ENCODE results near the gene TGFBR3L. TPM values are rescaled to one million over a fixed set of nuclear protein-coding genes. Genes with fewer than 3 reads are reported as not detected.

The TGFBR3L gene
- total and polyA plus RNA-seq, 2 of the 13 experiments (the other 11 are each of a cell fraction or from before 2014, with no cell fraction given): 0.20 to 1.0 TPM

DNA sequence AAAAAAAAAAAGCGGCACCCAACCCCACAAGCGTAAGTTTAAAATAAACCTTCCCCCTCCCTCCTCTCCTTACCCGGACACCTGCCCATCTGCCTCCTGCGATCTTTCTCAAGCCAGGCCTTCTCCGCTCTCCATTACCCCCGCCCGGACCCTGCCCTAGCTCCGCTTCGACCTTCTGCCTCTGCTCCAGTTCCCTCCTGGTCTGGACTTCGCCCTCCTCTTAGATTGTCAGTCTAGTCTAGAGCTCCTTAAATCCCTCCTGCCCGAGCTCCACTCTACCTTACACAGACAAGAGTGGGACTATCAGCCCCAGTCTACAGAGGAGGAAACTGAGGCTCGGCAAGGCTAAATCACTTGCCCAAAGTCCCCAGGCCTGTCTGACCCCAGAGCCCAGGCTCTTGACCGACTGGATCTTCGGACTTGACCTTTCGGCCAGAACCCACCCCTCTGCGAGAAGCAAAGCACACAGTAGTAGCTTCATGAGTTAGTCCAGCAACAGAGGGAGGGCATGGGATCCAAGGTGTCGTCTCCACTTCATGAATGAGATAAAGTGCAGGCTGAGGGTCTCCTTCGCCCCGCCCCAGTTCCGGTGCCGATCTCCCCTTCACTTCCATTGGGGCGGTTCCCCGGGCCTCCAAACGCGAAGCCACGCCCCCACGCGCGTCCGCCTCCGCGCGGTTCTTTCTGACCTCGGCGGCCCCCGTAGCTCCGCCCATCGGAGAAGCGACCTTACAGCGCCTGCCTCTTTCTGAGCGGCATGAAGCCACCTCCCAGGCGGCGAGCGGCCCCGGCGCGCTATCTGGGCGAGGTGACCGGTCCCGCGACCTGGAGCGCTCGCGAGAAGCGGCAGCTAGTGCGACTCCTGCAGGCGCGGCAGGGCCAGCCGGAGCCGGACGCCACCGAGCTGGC is 5.2 kb downstream of the TGFBR3L start, which contains the start of gene SNAPC2 (continued):
- TF ChIP-seq, protein P1, sequence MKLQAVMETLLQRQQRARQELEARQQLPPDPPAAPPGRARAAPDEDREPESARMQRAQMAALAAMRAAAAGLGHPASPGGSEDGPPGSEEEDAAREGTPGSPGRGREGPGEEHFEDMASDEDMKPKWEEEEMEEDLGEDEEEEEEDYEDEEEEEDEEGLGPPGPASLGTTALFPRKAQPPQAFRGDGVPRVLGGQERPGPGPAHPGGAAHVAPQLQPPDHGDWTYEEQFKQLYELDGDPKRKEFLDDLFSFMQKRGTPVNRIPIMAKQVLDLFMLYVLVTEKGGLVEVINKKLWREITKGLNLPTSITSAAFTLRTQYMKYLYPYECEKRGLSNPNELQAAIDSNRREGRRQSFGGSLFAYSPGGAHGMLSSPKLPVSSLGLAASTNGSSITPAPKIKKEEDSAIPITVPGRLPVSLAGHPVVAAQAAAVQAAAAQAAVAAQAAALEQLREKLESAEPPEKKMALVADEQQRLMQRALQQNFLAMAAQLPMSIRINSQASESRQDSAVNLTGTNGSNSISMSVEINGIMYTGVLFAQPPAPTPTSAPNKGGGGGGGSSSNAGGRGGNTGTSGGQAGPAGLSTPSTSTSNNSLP (IDR thresholded peaks at IDR 0.05; ENCODE audit: low read depth, low read length): 0 out of 2 replicates have a peak, but pooled peaks have one; percentile 15
- TF ChIP-seq ESRRA (CRISPR knock-in tag; IDR thresholded peaks at IDR 0.05; ENCODE audit: low read depth): peak; percentile 22; the same call in 1 of the 2 replicates
- TF ChIP-seq ZNF883 (CRISPR knock-in tag; IDR thresholded peaks at IDR 0.05; ENCODE audit: not compliant biosample characterization): peak; percentile 33
- TF ChIP-seq DNMT1 (CRISPR knock-in tag; IDR thresholded peaks at IDR 0.05): 0 out of 2 replicates have a peak, but pooled peaks have one; percentile 33
- no peak for TF ChIP-seq NR1H2 (CRISPR knock-in tag; IDR thresholded peaks at IDR 0.05; ENCODE audit: borderline replicate concordance, low read depth)
- peak; percentile 76 for TF ChIP-seq POGK (CRISPR knock-in tag; conservative IDR thresholded peaks at IDR 0.05)
- no peak for TF ChIP-seq THAP8 (CRISPR knock-in tag; IDR thresholded peaks at IDR 0.05; ENCODE audit: borderline replicate concordance)
- TF ChIP-seq MED1 (CRISPR knock-in tag; IDR thresholded peaks at IDR 0.05): peak; percentile 69; the same call in 1 of the 2 replicates
- 0 out of 2 replicates have a peak, but pooled peaks have one; percentile 17 for TF ChIP-seq ZNF414 (CRISPR knock-in tag; IDR thresholded peaks at IDR 0.05)
- peak; percentile 52; the same call in 1 of the 2 replicates for TF ChIP-seq ATF7-NPFF (CRISPR knock-in tag; IDR thresholded peaks at IDR 0.05; ENCODE audit: low read depth)
- TF ChIP-seq ZNF678 (CRISPR knock-in tag; IDR thresholded peaks at IDR 0.05): 0 out of 2 replicates have a peak, but pooled peaks have one; percentile 43
- peak; percentile 38; the same call in 1 of the 2 replicates for TF ChIP-seq GLI4 (CRISPR knock-in tag; IDR thresholded peaks at IDR 0.05; ENCODE audit: borderline replicate concordance)
- TF ChIP-seq, protein P2, sequence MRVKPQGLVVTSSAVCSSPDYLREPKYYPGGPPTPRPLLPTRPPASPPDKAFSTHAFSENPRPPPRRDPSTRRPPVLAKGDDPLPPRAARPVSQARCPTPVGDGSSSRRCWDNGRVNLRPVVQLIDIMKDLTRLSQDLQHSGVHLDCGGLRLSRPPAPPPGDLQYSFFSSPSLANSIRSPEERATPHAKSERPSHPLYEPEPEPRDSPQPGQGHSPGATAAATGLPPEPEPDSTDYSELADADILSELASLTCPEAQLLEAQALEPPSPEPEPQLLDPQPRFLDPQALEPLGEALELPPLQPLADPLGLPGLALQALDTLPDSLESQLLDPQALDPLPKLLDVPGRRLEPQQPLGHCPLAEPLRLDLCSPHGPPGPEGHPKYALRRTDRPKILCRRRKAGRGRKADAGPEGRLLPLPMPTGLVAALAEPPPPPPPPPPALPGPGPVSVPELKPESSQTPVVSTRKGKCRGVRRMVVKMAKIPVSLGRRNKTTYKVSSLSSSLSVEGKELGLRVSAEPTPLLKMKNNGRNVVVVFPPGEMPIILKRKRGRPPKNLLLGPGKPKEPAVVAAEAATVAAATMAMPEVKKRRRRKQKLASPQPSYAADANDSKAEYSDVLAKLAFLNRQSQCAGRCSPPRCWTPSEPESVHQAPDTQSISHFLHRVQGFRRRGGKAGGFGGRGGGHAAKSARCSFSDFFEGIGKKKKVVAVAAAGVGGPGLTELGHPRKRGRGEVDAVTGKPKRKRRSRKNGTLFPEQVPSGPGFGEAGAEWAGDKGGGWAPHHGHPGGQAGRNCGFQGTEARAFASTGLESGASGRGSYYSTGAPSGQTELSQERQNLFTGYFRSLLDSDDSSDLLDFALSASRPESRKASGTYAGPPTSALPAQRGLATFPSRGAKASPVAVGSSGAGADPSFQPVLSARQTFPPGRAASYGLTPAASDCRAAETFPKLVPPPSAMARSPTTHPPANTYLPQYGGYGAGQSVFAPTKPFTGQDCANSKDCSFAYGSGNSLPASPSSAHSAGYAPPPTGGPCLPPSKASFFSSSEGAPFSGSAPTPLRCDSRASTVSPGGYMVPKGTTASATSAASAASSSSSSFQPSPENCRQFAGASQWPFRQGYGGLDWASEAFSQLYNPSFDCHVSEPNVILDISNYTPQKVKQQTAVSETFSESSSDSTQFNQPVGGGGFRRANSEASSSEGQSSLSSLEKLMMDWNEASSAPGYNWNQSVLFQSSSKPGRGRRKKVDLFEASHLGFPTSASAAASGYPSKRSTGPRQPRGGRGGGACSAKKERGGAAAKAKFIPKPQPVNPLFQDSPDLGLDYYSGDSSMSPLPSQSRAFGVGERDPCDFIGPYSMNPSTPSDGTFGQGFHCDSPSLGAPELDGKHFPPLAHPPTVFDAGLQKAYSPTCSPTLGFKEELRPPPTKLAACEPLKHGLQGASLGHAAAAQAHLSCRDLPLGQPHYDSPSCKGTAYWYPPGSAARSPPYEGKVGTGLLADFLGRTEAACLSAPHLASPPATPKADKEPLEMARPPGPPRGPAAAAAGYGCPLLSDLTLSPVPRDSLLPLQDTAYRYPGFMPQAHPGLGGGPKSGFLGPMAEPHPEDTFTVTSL (CRISPR knock-in tag; IDR thresholded peaks at IDR 0.05; ENCODE audit: borderline replicate concordance): 0 out of 2 replicates have a peak, but pooled peaks have one; percentile 25
- no peak for TF ChIP-seq PTBP1 (IDR thresholded peaks at IDR 0.05; ENCODE audit: low read depth, low read length, poor library complexity, severe bottlenecking)
- peak; percentile 63; the same call in 1 of the 2 replicates for TF ChIP-seq HOXA9 (CRISPR knock-in tag; IDR thresholded peaks at IDR 0.05; ENCODE audit: borderline replicate concordance)

Measured in HepG2 (cell line).